SW480 (cell line): ENCODE results near the gene CFAP299.
A peak's percentile ranks its signal among the peaks of the same experiment; 100 is the strongest.

Source experiments
- DNase-seq: peaks from one replicate; pipeline ENCODE4 v3.0.0-alpha.2; 2016; ENCODE audit warnings: low spot score

CFAP299 gene

DNA sequence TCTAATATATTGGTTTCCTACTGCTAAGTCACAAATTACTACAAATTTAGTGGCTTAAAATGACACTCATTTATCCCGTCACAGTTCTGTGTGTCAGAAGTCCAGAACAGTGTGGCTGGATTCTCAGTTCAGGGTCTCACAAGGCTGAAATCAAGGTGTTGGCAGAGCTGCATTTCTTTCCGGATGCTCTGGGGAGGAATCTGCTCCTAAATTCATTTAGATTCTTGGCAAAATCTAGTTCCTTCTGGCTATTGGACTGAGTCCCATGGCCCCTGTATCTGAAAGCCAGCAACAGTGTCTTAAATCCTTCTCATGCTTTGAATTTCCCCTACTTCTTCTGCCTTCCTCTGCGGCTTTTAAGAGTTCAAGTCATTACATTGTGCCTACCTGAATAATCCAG lies 591.9 kb downstream of the CFAP299 start:
- no peak for DNase-seq

DNA sequence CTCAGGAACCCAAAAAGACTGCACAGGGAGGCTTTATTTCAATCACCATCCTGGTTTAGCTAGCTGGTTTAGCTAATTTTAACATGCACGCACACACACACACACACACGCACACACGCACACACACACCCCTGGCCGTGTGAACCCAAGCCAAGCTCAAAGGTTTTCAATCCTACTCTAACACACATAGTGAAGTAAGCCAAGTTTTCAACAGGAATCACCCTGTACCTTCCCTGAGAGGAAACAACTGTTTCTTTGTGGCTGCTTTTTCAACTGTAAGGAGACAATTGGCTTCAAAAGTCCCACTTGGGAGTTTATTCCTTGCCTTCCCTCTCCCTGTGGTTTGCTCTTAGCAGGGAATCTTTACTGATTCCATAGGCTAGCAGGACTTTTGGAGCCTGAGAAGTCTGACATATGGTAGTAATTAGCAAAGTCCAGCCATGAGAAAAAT lies 596.1 kb downstream of the CFAP299 start:
- no peak for DNase-seq

DNA sequence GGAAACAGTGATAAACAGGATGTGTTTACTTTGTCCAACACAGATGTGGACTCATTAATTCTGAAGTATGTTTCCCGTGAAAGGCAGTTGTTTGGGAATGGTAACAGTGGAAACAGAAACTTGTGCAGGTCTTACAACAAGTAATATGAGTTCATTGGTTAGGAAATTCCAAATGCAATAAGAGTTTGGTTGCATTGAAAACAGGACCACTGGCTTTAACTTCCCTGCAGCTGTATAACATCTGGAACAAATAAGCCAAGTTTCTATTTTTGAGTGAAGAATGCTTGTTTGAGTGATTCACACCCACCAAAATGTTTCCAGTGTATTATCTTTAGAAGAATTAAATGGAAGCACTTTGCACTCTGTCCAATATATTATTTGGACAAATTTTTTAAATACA lies 612.6 kb downstream of the CFAP299 start:
- DNase-seq, result no peak

DNA sequence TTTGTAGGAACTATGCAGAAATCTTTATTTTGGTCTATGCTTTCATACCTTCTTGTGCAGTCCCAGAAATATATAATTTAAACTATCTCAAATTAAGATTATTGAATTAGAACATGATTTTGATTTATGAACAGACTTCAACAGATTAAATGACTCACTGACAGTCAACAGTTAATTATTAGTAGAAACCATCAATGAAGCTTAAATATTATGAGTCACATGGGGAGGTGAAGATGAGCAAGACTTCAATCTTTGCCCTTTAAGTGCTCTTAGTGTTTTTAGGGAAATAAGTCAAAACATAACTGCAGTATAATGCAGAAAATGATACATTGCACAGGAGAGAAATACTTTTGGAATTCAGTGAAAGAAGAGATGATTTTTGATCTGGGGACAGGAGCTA lies 613.5 kb downstream of the CFAP299 start:
- no peak for DNase-seq

DNA sequence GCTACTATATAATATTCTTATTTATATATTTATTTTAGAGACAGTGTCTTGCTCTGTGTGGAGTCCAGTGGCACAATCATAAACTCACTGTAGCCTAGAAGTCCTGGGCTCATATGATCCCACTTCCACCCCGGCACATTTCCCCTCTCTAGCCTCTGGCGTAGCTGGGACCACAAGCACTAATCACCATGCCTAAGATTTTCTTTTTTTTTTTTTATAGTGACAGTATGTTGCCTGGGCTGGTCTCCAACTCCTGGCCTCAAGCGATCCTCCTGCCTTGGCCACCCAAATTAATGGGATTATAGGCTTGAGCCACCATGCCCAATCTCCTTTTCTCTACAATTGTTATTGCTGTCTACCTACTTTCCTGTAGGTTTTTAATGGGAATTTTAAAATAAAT lies 620.9 kb downstream of the CFAP299 start:
- DNase-seq, result no peak

DNA sequence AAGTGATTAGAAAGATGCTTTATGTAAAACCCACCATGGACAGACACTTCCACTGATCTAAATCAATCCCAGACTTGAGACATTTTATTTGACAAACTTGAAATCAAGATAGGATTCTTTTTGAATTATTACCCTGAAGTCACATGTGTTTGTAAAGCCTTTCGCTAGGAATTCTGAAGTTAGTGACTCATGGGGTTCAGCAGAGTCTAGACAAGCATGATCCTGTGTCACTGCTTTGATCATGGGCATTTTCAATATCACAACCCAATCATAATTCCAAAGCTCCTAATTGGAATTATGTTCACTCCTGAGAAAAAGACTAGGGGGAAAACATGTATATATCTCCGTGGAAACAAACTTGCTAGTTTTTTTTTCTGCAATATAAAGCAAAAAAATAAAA lies 627.5 kb downstream of the CFAP299 start:
- DNase-seq, result no peak

DNA sequence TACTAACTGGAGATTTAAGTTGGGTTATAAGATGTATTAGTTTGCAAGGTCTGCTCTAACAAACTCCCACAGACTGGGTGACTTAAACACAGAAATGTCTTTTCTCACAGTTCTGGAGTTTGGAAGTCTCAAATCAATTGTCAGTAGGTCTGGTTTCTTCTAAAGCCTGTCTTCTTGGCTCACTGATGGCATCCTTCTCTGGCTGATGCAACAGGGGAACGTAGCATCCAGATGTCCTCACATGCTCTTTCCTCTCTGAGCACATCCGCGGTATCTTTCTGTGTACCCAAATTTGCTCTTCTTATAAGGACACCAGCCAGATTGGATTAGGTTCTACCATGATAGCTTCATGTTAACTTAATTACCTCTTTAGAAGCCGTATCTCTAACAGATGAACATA lies 631.8 kb downstream of the CFAP299 start:
- DNase-seq, result no peak

DNA sequence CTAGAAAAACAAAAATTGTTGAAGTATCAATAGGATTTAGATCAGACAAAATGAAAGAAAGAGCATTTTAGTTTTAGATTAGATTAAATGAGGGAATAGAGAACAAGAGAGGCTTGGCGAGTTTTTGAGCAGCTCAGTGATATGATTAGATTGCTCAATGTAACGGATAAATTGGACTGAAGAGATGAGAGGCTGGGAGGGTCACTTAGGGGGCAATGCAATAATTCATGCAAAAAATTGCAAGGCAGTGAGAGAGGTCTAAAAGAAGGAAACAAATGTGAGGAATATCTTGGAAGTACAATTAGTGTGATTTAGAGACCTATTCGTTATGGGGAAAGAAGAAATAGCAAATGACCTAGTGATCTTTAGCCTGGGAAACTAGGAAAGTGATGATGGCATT lies 644.7 kb downstream of the CFAP299 start:
- DNase-seq, result no peak

- DNase-seq, result no peak
These were observed 650.5 kb downstream of the CFAP299 start for GRCh38 chr4:80986011-80986410.

GRCh38 chr4:80989921-80990544 lies 654.5 kb downstream of the CFAP299 start:
- DNase-seq, result peak; percentile 43

DNA sequence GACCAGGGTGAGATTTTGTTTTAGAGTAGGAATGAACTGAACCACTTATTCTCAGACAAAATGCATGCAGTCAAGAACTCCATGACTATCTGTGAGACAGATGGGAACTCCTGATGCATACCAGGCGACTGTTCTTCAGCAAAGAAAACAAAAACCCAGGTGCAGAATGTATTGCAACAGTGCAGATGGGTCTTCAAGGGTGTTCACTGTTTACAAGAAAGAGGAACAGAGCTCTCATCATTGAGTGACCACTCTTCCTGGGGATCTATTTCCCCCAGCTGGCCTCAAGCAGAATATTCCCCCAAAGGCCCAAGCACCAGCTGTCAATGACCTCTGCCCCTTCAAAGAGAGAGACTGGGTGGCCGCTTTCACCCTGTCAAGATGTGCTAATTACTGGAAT lies 655.3 kb downstream of the CFAP299 start:
- no peak for DNase-seq

- DNase-seq, result no peak
These were observed 664.4 kb downstream of the CFAP299 start for GRCh38 chr4:80999943-81000342.

- no peak for DNase-seq
These were observed 668.1 kb downstream of the CFAP299 start for GRCh38 chr4:81003597-81004111.

DNA sequence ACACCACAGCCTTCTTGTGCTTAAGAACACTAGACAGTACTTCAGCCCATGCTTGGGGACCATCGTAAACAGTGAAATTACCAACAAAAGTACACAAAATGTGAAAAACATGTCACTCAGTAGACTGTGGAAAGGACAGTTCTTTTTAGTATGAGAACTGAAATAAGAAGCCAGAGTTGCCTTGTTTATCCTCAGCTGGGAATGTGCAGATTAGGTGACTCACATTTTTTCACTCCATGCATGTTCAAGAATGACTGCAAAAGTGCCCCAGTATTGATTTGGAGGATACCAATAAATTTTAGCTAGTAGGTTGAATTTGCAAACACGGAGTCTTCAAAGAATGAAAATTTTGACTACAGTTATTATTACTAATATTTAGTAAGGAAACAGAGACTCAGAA lies 671.9 kb downstream of the CFAP299 start:
- no peak for DNase-seq
